GM15510 (cell line): ENCODE data around the gene KANK3.

Experiments
- POLR2A ChIP-seq: IDR thresholded peaks from 3 replicates; pipeline ENCODE4 v1.6.1; 2011; ENCODE audit warnings: borderline replicate concordance; ENCODE audit not compliant: insufficient read length; ENCODE audit errors: extremely low read depth

The KANK3 gene

DNA sequence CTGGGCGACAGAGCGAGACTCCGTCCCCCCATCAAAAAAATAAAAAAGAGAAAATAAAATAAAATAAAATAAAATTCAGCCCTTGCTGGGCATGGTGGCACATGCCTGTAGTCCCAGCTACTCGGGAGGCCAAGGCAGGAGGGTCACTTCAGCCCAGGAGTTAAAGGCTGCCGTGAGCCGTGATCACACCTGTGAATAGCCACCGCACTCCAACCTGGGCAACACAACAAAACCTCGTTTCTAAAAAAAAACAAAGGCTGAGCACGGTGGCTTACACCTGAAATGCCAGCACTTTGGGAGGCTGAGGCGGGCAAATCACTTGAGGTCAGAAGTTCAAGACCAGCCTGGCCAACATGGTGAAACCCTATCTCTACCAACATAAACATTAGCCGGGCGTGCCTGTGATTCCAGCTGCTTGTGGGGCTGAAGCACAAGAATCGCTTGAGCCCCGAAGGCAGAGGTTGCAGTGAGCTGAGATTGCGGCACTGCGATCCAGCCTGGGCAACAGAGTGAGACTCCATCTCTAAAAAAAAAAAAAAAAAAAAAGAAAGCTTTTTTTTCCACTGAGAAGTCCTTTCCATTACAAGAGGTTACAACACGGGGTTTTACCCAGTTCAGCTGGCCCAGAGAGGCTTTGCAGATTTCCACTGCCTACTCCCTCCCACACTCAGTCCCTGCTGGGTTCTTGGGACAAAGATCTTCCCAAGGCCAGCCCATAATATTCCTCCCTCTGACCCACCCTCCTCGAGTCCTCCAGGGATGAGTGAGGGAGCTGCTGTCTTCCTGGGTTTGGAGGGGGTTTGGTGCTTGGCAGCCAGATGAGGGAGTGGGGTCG is 27.3 kb upstream of the KANK3 start:
- no peak for TF ChIP-seq POLR2A

DNA sequence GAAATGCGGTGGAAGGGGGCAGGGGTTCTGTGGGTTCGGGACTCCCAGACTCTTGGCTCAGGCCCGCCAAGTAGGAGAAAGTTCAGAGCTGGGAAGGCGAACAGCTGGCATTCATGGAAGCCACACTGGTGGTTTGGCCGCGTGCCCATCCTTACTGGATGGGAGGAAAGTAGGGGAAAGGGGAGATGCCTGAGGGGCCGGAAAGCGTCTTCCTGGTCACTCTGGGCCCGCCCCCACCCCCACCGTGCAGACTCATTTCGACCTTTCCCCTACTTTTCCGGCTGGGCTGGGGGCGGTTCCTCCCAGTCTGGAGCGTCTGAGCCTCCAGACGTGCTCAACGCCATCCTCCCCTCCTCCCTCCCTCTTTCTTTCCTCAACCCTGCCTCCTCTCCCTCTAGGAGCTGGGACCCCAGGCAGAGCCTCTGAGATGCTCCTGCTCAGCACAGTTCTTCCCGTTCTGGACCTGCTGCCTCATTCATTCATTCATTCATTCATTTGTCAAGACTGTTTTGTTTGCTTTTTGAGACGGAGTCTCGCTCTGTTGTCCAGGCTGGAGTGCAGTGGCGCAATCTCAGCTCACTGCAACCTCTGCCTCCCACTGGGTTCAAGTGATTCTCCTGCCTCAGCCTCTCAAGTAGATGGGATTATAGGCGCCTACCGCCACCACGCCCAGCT is 24.4 kb upstream of the KANK3 start:
- no peak for TF ChIP-seq POLR2A

DNA sequence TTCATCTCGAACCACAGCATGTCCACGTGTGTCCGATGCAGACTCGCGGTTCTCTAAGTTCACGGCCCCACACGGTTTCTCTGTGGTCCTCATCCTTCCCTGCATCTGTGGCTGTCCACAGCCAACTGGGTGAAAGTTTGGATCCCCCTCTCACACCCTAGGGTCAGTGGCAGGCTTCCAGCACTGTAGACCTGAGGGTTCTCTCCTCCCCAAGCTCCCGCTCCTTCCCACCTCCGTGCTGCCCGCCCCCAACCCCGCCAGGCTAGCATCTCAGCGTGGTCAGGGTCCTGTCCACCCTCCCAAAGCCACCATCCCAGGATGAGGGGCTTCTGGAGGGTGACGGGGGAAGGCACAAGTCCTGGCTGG is 23.9 kb upstream of the KANK3 start:
- no peak for TF ChIP-seq POLR2A

DNA sequence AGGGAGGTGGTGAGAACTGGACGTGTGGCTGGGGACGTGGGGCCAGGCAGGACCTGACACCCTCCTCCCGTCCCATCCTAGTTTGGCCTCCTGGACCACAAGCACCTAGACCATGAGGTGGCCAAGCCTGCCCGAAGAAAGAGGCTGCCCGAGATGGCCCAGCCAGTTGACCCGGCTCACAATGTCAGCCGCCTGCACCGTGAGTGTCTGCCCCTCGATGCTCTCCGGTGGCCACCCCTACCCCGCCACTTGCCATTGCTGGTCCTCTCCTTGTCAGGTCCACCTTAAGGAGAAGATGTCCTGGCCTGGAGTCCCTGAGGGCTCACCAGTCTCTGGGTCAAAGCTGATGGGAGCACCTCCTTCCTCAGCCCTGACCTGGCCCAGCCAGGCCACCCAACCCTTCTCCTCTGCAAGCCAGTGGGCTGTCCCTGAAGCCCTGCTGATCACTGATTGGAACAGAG is 23.1 kb upstream of the KANK3 start:
- no peak for TF ChIP-seq POLR2A

DNA sequence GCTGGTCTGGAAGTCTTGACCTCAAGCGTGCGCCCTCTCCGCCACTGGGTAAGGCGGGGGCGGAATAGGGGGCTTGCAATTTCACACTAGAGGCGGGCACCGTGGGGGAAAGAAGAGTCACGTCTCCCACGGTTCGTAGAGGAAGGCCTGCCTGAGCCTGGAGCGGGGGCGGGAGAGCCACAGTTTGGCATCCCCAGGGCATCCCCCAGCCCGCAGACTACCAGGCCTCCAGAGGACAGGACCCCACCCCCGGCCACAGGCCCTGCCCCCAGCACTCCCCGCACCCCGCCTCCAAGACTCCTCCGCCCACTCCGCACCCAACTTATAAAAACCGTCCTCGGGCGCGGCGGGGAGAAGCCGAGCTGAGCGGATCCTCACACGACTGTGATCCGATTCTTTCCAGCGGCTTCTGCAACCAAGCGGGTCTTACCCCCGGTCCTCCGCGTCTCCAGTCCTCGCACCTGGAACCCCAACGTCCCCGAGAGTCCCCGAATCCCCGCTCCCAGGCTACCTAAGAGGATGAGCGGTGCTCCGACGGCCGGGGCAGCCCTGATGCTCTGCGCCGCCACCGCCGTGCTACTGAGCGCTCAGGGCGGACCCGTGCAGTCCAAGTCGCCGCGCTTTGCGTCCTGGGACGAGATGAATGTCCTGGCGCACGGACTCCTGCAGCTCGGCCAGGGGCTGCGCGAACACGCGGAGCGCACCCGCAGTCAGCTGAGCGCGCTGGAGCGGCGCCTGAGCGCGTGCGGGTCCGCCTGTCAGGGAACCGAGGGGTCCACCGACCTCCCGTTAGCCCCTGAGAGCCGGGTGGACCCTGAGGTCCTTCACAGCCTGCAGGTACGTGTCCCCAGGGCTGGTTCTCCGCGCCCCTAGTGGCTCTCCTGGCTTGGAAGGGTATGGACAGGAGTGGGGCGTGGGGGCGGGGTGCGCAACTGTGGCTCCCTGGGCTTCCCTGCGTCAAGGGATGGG is 21.0 kb upstream of the KANK3 start, which contains the start of gene ANGPTL4:
TSS of gene ANGPTL4 (plus strand) at position 353 of the 969 bp plus-strand sequence. CDS start at position 520, 167 bp downstream.
- no peak for TF ChIP-seq POLR2A

DNA sequence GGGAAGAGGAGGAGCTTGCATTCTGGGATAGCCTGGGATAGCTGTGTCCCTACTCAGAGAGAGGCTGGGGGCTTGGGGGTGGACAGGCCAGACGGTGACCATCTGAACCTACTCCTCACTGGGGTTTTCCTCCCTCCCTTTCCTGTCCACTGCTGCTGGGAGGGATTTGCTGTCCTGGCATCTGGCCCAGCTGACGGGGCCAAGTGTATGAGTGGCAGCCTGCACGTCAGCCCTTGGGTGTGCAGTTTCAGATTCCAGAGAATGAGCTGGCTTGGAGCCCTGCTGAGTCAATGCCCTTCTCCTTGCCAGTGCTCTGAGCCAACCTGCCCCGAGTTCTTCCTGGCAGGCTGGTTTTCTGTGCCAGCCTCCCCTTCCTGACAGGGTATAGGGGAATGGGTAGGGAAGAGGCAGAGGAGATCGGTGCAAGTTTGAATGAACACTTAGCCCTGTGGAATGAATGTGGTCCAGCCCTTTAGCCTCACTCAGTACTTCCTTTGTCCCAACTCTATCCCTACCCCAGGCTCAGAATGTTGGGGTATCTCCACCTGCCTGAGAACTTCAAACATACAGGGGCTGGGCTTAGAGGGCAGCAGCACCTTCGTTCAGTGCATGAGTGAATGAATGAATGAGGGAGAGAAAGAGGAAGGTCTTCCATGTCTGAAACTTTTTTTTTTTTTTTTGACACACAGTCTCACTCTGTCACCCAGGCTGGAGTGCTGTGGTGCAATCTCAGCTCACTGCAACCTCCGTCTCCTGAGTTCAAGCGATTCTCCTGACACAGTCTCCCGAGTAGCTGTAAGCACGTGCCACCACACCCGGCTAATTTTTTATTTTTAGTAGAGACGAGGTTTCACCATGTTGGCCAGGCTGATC is 19.1 kb upstream of the KANK3 start:
- TF ChIP-seq POLR2A, result no peak

DNA sequence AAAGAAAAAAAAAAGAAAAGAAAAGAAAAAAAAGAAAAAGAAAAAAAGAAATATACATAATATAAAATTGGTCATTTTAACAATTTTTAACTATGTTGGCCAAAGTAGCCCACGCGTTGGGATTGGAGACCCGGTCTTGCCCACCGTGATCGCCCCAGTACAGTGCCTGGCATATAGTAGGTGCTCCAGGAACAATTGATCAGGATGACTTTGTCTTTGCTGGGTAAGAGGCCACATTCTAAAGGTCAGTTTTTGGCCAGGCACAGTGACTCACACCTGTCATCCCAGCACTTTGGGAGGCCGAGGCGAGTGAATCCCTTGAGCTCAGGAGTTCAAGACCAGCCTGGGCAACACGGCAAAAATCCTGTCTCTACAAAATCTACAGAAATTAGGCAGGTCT is 17.1 kb upstream of the KANK3 start:
- no peak for TF ChIP-seq POLR2A

DNA sequence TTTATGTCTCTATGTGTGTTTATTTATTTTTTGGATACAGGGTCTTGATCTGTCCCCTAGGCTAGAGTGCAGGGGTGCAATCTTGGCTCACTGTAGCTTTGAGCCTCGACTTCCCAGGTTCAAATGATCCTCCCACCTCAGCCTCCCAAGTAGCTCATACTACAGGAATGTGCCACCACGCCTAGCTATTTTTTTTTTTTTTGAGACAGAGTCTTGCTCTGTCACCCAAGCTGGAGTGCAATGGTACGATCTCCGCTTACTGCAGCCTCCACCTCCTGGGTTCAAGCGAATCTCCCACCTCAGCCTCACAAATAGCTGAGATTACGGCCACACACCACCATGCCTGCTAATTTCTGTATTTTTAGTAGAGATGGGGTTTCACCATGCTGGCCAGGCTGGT is 15.9 kb upstream of the KANK3 start:
- no peak for TF ChIP-seq POLR2A

DNA sequence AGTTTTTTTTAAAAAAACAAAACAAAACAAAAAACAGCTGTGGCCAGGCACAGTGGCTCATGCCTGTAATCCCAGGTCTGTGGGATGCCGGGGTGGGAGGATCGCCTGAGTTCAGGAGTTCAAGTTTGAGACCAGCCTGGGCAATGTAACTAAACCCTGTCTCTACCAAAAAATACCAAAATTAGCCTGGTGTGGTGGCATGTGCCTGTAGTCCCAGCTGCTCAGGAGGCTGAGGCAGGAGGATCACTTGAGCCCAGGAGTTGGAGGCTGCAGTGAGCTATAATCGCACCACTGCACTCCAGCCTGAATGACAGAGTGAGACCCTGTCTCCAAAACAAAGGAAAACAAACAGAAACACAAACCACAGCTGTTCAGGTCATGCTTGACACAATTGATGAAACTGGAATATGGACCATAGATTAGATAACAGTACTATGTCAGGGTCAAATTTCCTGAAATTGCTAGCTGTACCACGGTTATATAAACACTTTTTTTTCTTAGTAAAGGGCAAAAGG is 14.0 kb upstream of the KANK3 start:
- no peak for TF ChIP-seq POLR2A

DNA sequence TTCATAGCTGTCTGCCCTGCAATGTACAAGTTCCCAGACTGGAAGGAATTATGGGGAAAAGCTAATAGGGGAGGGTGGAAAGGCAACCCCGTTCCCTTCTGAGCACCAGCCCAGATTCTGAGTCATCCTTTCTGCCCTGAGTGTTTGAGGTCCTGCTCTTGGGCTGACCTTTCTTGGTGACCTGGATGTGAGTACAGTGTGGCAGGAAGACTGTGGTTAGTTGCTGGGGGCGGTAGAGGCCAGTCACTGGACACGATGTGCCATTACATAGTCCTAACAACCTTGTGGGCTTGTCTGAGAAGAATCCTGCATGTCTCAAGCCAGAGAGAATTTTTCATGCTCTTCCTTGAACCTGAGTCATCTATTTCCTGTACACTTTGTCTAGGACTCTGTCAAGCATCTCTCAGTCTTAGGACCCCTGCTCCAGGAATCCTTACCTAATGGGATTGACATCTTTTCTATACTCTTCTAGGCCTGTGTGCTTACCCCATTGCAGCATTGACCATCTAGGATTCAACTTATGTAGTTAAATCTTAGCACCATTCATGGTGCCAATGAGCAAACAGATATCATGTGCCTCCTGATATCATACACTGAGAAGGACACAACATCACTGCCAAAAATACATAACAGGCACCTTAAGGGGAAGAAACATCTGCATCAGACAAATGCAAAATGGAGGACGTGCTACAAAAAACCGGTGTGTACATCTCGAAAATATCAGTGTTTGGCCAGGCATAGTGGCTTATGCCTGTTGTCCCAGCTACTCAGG is 12.8 kb upstream of the KANK3 start:
- no peak for TF ChIP-seq POLR2A

DNA sequence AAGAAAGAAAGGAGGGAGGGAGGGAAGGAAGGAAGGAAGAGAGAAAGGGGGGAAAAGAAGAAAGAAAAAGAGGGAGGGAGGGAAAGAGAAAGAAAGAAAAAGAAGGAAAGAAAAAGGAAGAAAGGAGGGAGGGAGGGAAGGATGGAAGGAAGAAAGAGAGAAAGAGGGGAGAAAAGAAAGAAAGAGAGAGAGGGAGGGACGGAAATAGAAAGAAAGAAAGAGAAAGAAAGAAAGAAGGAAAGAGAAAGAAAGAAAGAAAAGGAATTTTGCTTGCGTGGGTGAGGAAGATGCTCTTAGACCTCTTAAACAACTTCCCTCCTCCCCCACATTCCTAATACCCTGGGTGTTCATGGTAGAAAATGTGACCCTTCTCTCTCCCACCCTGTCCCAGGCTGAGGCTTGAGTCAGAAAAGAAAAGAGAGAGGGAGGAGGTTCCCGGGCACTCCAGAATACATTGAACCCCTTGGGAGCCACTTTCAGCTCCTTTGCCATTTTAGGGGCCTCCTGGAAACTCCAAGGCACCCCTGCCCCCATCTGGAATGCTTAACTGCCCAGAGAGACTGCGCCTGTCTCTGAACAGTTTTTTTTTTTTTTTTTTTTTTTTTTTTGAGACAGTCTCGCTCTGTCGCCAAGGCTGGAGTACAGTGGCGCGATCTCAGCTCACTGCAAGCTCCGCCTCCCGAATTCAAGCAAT is 9.2 kb upstream of the KANK3 start:
- no peak for TF ChIP-seq POLR2A

DNA sequence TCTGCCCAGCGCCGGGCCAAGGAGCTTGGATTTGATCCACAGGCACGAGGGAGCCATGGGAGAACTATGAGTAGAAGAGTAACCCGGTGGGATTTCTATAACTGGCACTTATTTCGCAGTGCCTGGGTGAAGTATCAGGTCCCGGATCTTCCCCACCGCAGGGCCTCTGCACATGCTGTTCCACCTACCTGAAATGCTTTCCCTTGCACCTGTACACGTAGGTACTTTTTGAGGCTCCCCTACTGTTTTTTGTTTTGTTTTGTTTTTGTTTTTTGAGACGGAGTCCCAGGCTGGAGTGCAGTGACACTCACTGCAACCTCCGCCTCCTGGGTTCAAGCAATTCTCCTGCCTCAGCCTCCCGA is 402 bp upstream of the KANK3 start:
- no peak for TF ChIP-seq POLR2A
